Panc1 (cell line): ENCODE results near the gene BACH2. TPM values are rescaled to one million over a fixed set of nuclear protein-coding genes. Genes with fewer than 3 reads are reported as not detected.
A peak's percentile ranks its signal among the peaks of the same experiment; 100 is the strongest.

Experiments used
- ATAC-seq: fragments of 200-7000 bp; cut with Tn5 transposase; 2 replicates; pipeline ENCODE4 v1.9.1; 2020; ENCODE audit warnings: mild to moderate bottlenecking, moderate library complexity
- BruUV-seq: library from RNA; stranded (reverse); fragments of 400-500 nt; replicated peaks from 2 replicates; lab custom pipeline; 2021; lab: Mats Ljungman, UMichigan
- CTCF ChIA-PET: fragments of 300-600 bp; sonication (Branson Sonifier 250); formaldehyde crosslinking; loops from one replicate; lab custom pipeline; 2022; ENCODE audit warnings: antibody characterized with exemption; lab: Charles Lee
- POLR2A ChIA-PET: fragments of 300-600 bp; sonication (Branson Sonifier 250); formaldehyde crosslinking; loops from one replicate; lab custom pipeline; 2022; ENCODE audit warnings: antibody characterized with exemption; lab: Charles Lee
- DNase-seq: peaks from one replicate; pipeline ENCODE4 v3.0.0-alpha.2; 2010; ENCODE audit warnings: low read depth, low spot score
- H3K27ac ChIP-seq: 2 replicates; pipeline ENCODE4 v1.5.1; 2011; ENCODE audit warnings: mild to moderate bottlenecking, low read length, inconsistent platforms
- H3K27me3 ChIP-seq: fragments of 200-500 bp; sonication (Bioruptor generic); 2 replicates; pipeline ENCODE4 v1.6.0; 2014; ENCODE audit warnings: low read length, inconsistent platforms; ENCODE audit not compliant: control insufficient read depth, insufficient read depth
- H3K36me3 ChIP-seq: fragments of 200-500 bp; sonication (Bioruptor generic); 2 replicates; pipeline ENCODE4 v1.5.1; 2014; ENCODE audit warnings: inconsistent platforms, mild to moderate bottlenecking, low read length, moderate library complexity; ENCODE audit not compliant: control insufficient read depth, insufficient read depth
- H3K4me1 ChIP-seq: 2 replicates; pipeline ENCODE4 v1.5.1; 2011; ENCODE audit warnings: inconsistent platforms, mild to moderate bottlenecking, low read length, moderate library complexity; ENCODE audit not compliant: control insufficient read depth, insufficient read depth
- H3K4me3 ChIP-seq, 2 experiments: 2 replicates each; pipeline ENCODE4 v1.5.1; 2011 to 2012; ENCODE audit warnings: low read depth in 2 of 2, low read length in 2 of 2, mild to moderate bottlenecking in 2 of 2, inconsistent platforms in 1 of 2, moderate library complexity in 1 of 2
- H3K9me3 ChIP-seq: fragments of 200-500 bp; sonication (Bioruptor generic); 2 replicates; pipeline ENCODE4 v1.5.1; 2014; ENCODE audit warnings: low read depth, mild to moderate bottlenecking, inconsistent platforms, low read length, moderate library complexity; ENCODE audit not compliant: control insufficient read depth, insufficient read depth
- CTCF ChIP-seq: fragments of 450-650 bp; IDR thresholded peaks from 2 replicates; pipeline ENCODE4 v1.5.1; 2017; ENCODE audit warnings: mild to moderate bottlenecking
- POLR2AphosphoS5 ChIP-seq: IDR thresholded peaks from 2 replicates; pipeline ENCODE4 v1.6.1; 2012; ENCODE audit warnings: mild to moderate bottlenecking, low read depth, low read length, moderate library complexity
- REST ChIP-seq, 2 experiments: IDR thresholded peaks; 2 replicates each; pipeline ENCODE4 v1.6.1; 2011 to 2012; ENCODE audit warnings: low read depth in 2 of 2, control low read depth in 1 of 2, low read length in 1 of 2, mild to moderate bottlenecking in 1 of 2, moderate library complexity in 1 of 2; ENCODE audit not compliant: insufficient read depth in 1 of 2
- SIN3A ChIP-seq: IDR thresholded peaks from 2 replicates; pipeline ENCODE4 v1.6.1; 2012; ENCODE audit warnings: low read depth, mild to moderate bottlenecking, low read length, moderate library complexity, borderline replicate concordance; ENCODE audit not compliant: insufficient read depth
- TCF7L2 ChIP-seq: IDR thresholded peaks from 2 replicates; pipeline ENCODE4 v1.6.1; 2011; ENCODE audit warnings: mild to moderate bottlenecking, low read depth, low read length, inconsistent platforms
- in situ Hi-C: cut with HindIII; loops from 2 replicates; pipeline ENCODE4 v1.10.0; 2016; ENCODE audit warnings: low sequenced_read_pairs, low pct_unique_long_range_greater_than_20kb
- intact Hi-C: fragments of 100-400 bp; cut with micrococcal nuclease; formaldehyde crosslinking; loops from one replicate; pipeline ENCODE4 v1.10.0; 2022; ENCODE audit not compliant: unreplicated experiment
- total RNA-seq: library from RNA; stranded (reverse); gene quantifications from one replicate; pipeline ENCODE4 v1.2.1, GENCODE V29; 2021; ENCODE audit not compliant: unreplicated experiment

Gene BACH2
- total RNA-seq, 1 experiment from 2014 or later, result 1.6 TPM

GRCh38 chr6:90329386-90330077, 32.9 kb upstream of the BACH2 start:
- Histone ChIP-seq H3K36me3 (no peaks in the 10 kb centered on the region), H3K27ac (no peak overlapping the region), H3K4me1 (no peaks in the 10 kb centered on the region), H3K27me3 (no peaks in the 10 kb centered on the region), H3K9me3 (no peaks in the 10 kb centered on the region), H3K4me3 (no peak overlapping the region)
- intact Hi-C loops, result no loop called here
- DNase-seq (no peak), ATAC-seq (no peak)
- in situ Hi-C loops, result no loop called here
- no TSS peak for BruUV-seq
- CTCF ChIA-PET, result interaction anchor here (0.7 kb wide), 1 partner anchor 552 kb away, joined by 3 read pairs; no protein-coding TSS in a partner anchor
- POLR2A ChIA-PET, result no interaction called here
- TF ChIP-seq REST (IDR thresholded peaks at IDR 0.05; ENCODE audit: insufficient read depth in 1 of 2, low read depth in 2 of 2, low read length in 1 of 2) (no peak), TCF7L2 (no peak), POLR2AphosphoS5 (no peak), SIN3A (no peak), CTCF (no peak)

GRCh38 chr6:90328004-90328403, 31.4 kb upstream of the BACH2 start:
- no peak for ATAC-seq
- no TSS peak for BruUV-seq
- CTCF ChIA-PET, result no interaction called here
- Histone ChIP-seq H3K9me3 (no peaks in the 10 kb centered on the region), H3K27me3 (no peaks in the 10 kb centered on the region), H3K4me3 (no peak overlapping the region), H3K27ac (no peak overlapping the region), H3K36me3 (no peaks in the 10 kb centered on the region), H3K4me1 (no peaks in the 10 kb centered on the region)
- POLR2A ChIA-PET, result no interaction called here
- in situ Hi-C loops, result no loop called here
- TF ChIP-seq REST (IDR thresholded peaks at IDR 0.05; ENCODE audit: insufficient read depth in 1 of 2, low read depth in 2 of 2, low read length in 1 of 2) (no peak), TCF7L2 (no peak), SIN3A (no peak), CTCF (no peak), POLR2AphosphoS5 (no peak)
- intact Hi-C loops, result no loop called here
- DNase-seq, result peak; percentile 13
